Glomerular visceral epithelial cell (primary cell): Measurements from ENCODE around the gene TECTA.
"Not testable (repeated sequence)": the region's sequence is repeated elsewhere in the genome, so short reads cannot be mapped to it uniquely, and the experiment has no call there.

Experiments
- DNase-seq: peaks from one replicate; pipeline ENCODE4 v3.0.0-alpha.2; 2016; ENCODE audit errors: extremely low spot score

Gene TECTA

DNA sequence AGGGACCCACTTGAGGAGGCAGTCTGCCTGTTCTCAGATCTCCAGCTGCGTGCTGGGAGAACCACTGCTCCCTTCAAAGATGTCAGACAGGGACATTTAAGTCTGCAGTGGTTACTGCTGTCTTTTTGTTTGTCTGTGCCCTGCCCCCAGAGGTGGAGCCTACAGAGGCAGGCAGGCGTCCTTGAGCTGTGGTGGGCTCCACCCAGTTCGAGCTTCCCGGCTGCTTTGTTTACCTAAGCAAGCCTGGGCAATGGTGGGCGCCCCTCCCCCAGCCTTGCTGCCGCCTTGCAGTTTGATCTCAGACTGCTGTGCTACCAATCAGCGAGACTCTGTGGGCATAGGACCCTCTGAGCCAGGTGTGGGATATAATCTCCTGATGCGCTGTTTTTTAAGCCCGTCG, 76.6 kb downstream of the TECTA start:
- not testable (repeated sequence) for DNase-seq

DNA sequence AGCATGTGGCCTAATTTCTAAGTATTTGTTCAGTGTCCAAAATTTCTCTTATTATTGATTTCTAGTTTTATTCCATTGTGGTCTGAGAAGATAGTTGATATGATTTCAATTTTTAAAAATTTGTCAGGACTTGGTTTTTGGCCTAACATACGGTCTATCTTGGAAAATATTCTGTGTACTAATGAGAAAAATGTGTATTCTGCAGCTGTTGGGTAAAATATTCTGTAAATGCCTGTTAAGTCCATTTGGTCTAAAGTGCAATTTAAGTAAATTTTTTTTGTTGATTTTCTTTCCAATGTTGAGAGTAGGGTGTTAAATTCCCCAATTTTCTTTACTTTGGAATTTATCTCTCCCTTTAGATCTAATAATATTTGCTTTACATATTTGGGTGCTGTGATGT, 78.3 kb downstream of the TECTA start:
- no peak for DNase-seq

DNA sequence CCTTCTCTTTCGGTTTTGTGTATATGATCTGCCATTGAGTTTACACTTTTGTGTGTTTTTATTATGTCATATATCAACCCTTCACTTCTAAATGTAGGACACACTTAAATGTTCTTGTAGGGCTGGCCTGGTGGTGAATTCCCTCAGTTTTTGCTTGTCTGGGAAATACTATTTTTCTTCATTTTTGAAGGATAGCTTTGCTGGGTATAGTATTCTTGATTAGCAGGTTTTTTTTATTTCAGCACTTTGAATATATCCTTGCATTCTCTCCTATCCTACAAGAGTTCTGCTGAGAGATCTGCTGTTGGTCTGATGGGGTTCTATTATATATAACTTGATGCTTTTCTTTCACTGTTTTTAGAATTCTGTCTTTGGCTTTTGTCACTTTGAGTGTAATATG, 79.1 kb downstream of the TECTA start:
- no peak for DNase-seq

DNA sequence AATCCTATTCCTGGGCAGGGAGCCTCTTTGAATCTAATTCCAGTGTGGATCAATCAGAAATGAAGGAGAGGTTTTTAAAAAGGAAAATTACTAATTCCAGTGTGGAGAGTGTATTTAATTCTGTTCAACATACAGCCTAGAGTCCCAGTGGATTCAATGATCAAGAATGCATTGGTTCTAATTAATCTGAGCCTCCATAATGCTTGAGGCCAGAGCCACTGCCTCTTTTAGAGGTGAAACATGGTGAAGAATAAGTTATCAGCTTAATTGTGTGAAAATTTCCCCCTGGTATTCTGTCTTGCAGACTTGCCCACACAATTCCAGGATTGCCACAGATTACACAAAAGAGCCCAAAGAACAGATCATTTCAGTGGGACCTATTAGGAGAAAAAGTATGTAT, 87.7 kb downstream of the TECTA start:
- no peak for DNase-seq

DNA sequence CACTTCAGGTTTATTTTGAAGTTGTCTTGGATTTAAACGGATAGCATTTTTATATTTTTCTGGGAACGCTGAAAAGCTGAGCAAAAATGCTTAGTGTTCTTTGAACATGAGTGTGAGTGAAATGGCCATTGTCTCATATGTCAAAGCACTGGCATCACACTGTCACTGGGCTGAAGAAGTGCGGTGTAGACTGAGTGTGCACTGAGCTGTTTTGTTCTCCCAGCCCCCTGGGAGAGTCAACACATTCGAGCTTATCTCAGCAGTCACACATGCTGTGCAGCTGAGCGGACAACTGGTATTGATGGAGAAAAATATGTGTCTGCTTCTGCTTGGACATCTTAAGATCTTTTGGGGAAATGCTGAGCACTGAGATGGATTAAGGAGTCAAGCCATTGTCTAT, 90.8 kb downstream of the TECTA start:
- no peak for DNase-seq

- peak; percentile 61 for DNase-seq
Observed at GRCh38 chr11:121194731-121195596, 93.9 kb downstream of the TECTA start.

DNA sequence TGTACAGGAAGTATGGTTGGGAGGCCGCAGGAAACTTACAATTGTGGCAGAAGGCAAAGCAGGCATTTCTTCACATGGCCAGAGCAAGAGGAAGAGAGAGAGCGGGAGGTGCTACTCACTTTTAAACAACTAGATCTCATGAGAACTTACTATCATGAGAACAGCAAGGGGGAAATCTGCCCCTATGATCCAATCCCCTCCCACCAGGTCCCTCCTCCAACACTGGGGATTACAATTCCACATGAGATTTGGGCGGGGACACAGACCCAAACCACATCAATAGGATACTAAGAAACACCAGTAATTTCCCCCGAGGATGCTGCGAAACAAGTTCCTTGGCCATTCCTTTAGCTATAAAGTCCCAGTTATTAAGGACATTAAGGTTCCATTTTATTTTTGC, 97.4 kb downstream of the TECTA start:
- DNase-seq = no peak

- DNase-seq = no peak
Observed at GRCh38 chr11:121199516-121199915, 98.5 kb downstream of the TECTA start.

GRCh38 chr11:121206810-121207209, 105.8 kb downstream of the TECTA start:
- DNase-seq = no peak

DNA sequence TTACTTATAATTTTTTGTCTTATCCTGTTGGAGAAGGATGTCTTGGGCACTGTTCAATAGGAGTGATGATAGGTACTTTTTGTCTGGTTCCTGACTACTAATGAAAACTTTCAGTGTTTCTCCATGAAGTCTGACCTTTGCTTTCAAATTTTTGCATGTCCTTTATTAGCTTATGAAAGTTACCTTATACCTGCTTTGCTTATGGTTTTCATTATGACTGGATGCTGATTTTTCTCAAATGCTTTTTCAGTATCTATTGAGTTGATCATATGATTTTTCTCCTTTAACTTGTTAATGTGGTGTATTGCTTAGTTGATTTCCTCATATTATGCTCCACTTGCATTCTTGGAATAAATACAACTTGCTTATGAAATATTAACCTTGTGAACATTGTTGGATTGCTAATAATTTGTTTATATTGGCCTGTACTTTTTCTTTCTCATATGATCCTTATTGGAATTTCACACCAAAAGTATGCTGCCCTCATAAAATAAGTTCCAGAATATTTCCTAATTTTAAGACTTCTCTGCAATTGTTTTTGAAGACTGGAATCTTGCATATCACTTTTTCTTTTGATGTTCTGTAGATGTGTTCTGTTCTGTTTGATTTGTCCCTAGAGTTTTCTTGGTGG, 106.6 kb downstream of the TECTA start:
- DNase-seq = no peak

- no peak for DNase-seq
Observed at GRCh38 chr11:121210445-121211080, 109.5 kb downstream of the TECTA start.

DNA sequence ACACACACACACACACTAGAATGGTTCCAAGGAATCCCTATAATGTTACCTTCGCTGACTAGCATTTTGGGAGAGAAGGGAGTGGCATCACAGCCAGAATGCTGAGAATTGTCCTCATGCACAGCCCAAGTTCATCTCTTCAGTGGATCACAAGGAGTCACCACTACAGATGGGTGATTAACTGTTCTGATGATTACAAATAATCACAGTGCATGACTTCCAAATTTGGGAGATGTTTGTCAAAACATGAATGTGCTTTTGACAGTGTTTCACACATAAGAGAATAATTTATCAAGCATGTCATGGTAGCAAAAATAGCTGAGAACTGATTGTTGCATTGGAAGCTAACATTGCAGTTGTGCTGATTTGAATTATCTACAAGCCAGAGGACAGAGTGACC, 110.6 kb downstream of the TECTA start:
- no peak for DNase-seq

DNA sequence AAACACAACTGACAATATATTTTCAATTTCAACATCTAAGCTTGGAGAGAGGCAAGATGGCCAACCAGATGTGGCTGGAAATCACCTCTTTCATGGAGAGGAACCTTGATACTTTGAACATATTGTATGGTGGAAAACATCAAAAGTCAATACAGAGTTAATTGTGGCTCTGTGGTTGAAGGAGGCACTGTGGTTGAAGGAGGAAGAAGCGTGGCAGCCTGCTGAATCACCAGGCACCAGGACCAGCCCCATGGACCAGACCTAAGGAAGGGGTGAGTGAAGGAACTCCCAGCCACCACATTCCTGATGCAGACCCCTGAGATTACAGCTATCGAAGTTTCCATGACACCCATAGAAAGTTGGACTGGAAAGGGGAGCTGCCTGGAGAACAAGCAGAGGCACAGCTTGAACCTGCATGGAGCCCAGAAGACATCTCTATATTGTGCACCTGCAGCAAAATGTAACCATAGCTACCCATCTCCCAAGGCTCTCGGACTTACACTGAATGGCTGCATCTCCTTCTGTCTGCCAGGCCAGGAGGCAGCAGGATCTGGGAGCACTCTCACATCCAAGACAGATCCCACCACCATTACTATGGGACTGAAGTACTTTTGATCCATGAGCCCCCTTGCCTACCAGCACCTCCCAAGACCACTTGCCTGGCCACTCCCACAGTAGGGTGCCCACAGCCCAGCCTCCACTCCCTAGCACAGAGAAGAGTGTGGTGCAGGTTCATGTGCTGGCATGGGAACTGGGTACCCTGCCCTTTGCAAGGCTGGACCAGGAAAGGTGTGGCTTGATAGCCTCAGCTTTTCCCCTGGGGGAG, 111.7 kb downstream of the TECTA start:
- DNase-seq = no peak

DNA sequence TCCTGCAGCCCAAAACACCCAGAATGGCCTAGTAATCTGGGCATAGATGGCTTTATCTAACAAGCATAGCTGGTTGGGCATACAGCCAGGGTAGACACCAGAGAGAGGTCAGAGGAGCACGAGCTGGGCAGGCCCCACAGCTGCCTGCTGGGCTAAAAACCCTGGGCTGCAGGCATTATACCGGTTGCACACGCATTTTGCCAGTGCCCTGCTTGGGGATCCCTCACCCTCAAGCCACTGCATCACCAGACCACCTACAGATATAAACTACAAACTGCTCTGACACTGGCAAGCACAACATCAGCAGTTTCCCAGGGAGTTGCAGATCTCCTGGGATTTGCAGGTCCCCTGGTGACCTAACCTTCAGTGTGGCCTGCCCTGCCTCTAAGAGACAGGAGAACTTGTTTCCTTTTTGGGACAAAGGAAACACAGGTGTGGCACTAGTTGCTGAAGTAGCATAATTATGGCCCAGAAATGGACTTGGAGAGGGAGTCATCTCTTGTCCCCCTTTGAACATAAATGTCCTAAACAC, 112.4 kb downstream of the TECTA start:
- DNase-seq = no peak

DNA sequence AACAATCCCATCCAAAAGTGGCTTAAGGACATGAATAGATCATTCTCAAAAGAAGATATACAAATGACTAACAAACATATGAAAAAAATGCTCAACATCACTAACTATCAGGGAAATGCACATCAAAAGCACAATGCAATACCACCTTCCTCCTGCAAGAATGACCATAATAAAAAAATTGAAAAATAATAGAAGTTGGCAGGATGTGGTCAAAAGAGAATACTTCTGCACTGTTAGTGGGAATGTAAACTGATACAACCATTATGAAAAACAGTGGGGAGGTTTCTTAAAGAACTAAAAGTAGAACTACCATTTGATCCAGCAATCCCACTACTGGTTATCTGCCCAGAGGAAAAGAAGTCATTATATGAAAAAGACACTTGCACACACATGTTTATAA, 113.8 kb downstream of the TECTA start:
- DNase-seq = no peak

- DNase-seq = no peak
Observed at GRCh38 chr11:121221496-121222200, 120.6 kb downstream of the TECTA start.

DNA sequence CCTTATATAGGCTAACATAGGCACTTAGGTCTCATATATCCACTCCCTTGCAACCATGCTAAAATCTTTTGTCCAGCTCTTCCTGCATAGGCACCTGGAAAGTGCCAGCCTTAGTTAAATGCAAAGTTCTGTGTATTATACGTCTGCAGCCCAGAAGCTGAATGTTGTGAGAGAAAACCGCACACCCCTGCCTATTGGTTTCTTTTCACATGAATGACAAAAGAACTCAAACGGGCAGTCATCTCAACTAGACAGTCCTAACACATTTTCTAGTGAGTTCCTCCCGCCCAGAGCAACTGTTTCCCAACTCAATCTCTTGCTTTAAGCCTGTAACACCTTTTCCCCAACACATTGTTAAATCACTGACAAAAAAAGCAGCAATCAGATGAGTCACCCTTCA, 122.1 kb downstream of the TECTA start:
- no peak for DNase-seq

GRCh38 chr11:121225382-121225781, 124.3 kb downstream of the TECTA start:
- no peak for DNase-seq

DNA sequence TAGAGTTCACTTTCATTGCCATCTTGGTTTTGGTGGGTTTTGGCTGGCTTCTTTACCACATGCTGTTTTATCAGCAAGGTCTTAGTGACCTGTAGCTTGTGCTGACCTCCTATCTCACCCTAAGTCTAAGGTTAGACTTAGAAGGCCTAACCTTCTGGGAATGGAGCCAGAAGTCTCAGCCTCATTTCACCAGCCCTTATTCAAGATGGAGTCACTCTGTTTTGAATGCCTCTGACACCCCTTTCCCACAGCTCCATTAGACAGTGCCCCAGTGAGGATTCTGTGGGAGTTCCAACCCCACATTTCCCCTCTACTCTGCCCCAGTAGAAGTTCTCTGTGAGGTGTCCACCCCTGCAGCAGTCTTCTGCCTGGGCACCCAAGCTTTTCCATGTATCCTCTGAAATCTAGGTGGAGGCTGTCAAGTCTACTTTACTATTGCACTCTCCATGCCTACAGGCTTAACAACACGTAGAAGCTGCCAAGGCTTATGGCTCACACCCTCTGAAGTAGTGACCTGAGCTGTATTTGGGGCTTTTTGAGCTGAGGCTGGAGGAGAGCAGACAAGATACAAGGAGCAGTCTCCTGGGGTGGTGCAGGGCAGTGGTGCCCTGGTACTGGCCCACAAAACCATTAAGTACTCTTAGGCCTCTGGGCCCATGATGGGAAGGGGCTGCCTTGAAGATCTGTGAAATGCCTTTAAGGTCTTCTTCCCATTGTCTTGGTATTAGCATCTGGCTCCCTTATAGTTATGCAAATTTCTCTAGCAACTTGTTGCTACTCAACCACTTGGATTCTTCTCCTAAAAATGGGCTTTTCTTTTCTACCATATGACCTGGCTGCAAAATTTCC, 125.6 kb downstream of the TECTA start:
- no peak for DNase-seq

GRCh38 chr11:121228851-121229250, 127.8 kb downstream of the TECTA start:
- no peak for DNase-seq
